OCI-LY1 (cell line): Measurements from ENCODE around the gene WWOX.

Experiments used
- H2AFZ ChIP-seq: fragments of 200-600 bp; sonication (generic), shearing (Covaris generic); 2 replicates; pipeline ENCODE4 v1.6.0; 2014; ENCODE audit warnings: antibody characterized with exemption, mild to moderate bottlenecking, low read length
- H3F3A ChIP-seq: fragments of 200-600 bp; sonication (generic), shearing (Covaris generic); 2 replicates; pipeline ENCODE4 v1.6.0; 2014; ENCODE audit warnings: mild to moderate bottlenecking, antibody characterized with exemption, low read length, moderate library complexity; ENCODE audit not compliant: insufficient read depth
- H3K27ac ChIP-seq: fragments of 200-600 bp; sonication (generic); 2 replicates; pipeline ENCODE4 v1.5.1; 2014; ENCODE audit warnings: low read length, mixed run types, mild to moderate bottlenecking, low read depth; ENCODE audit not compliant: poor library complexity, severe bottlenecking
- H3K27me3 ChIP-seq: fragments of 200-600 bp; sonication (generic); 2 replicates; pipeline ENCODE4 v1.6.0; 2014; ENCODE audit warnings: antibody characterized with exemption, mild to moderate bottlenecking, low read length, moderate library complexity; ENCODE audit not compliant: insufficient read depth
- H3K36me3 ChIP-seq: fragments of 200-600 bp; sonication (generic); 2 replicates; pipeline ENCODE4 v1.6.1; 2014; ENCODE audit warnings: mild to moderate bottlenecking, antibody characterized with exemption, low read length, moderate library complexity, mixed read lengths; ENCODE audit not compliant: insufficient read depth
- H3K4me1 ChIP-seq: fragments of 200-600 bp; sonication (generic); 2 replicates; pipeline ENCODE4 v1.5.1; 2014; ENCODE audit warnings: mild to moderate bottlenecking, low read length, moderate library complexity; ENCODE audit not compliant: insufficient read depth, severe bottlenecking
- H3K4me2 ChIP-seq: fragments of 200-600 bp; sonication (generic), shearing (Covaris generic); 2 replicates; pipeline ENCODE4 v1.6.1; 2014; ENCODE audit warnings: low read length
- H3K4me3 ChIP-seq: fragments of 200-600 bp; sonication (generic); 2 replicates; pipeline ENCODE4 v1.5.1; 2014; ENCODE audit warnings: low read length, low read depth, mild to moderate bottlenecking, mixed read lengths; ENCODE audit not compliant: poor library complexity, severe bottlenecking
- H3K79me2 ChIP-seq: fragments of 200-600 bp; shearing (Covaris generic); 2 replicates; pipeline ENCODE4 v1.6.1; 2016; ENCODE audit warnings: mixed run types, low read length, mixed read lengths; ENCODE audit not compliant: insufficient read depth
- H3K9ac ChIP-seq: fragments of 200-600 bp; sonication (generic), shearing (Covaris generic); 2 replicates; pipeline ENCODE4 v1.6.1; 2014; ENCODE audit warnings: mild to moderate bottlenecking, low read length, mixed read lengths
- H3K9me2 ChIP-seq: fragments of 200-600 bp; sonication (generic), shearing (Covaris generic); 2 replicates; pipeline ENCODE4 v1.6.1; 2014; ENCODE audit warnings: low read depth, mild to moderate bottlenecking, low read length, mixed read lengths
- H3K9me3 ChIP-seq: fragments of 200-600 bp; shearing (Covaris generic); 2 replicates; pipeline ENCODE4 v1.6.1; 2014; ENCODE audit warnings: low read length, mixed read lengths
- H4K20me1 ChIP-seq: fragments of 200-600 bp; sonication (generic), shearing (Covaris generic); 2 replicates; pipeline ENCODE4 v1.6.0; 2016; ENCODE audit warnings: mild to moderate bottlenecking, low read length; ENCODE audit not compliant: insufficient read depth
- CTCF ChIP-seq: fragments of 200-600 bp; sonication (generic), shearing (Covaris generic); IDR thresholded peaks from 2 replicates; pipeline ENCODE4 v1.5.1; 2017; ENCODE audit warnings: mild to moderate bottlenecking, antibody characterized with exemption, low read length, moderate library complexity, mixed read lengths
- EZH2 ChIP-seq: fragments of 200-600 bp; sonication (generic), shearing (Covaris generic); IDR thresholded peaks from 2 replicates; pipeline ENCODE4 v1.8.0; 2017; ENCODE audit warnings: borderline replicate concordance, mixed run types, mild to moderate bottlenecking, antibody characterized with exemption, low read length, moderate library complexity, mixed read lengths

Gene WWOX

GRCh38 chr16:78641433-78641832, 542.0 kb downstream of the WWOX start:
- H3K27me3 ChIP-seq = no peaks in the 10 kb centered on the region
- H3K9me2 ChIP-seq = no peaks in the 10 kb centered on the region
- H3K4me3 ChIP-seq = no peak overlapping the region
- H4K20me1 ChIP-seq = no peaks in the 10 kb centered on the region
- H3K9me3 ChIP-seq = no peaks in the 10 kb centered on the region
- no peaks in the 10 kb centered on the region for H3K4me1 ChIP-seq
- no peaks in the 10 kb centered on the region for H3F3A ChIP-seq
- H3K27ac ChIP-seq = no peak overlapping the region
- H3K9ac ChIP-seq = no peak overlapping the region
- no peak overlapping the region for H3K4me2 ChIP-seq
- TF ChIP-seq EZH2 = no peak
- no peak for TF ChIP-seq CTCF
- H2AFZ ChIP-seq = no peak overlapping the region
- H3K79me2 ChIP-seq = no peaks in the 10 kb centered on the region
- H3K36me3 ChIP-seq = no peaks in the 10 kb centered on the region

GRCh38 chr16:78642621-78643285, 543.3 kb downstream of the WWOX start:
- Histone ChIP-seq H3K4me2 (no peak overlapping the region), H3F3A (no peaks in the 10 kb centered on the region), H3K9me3 (no peaks in the 10 kb centered on the region), H3K9ac (no peak overlapping the region), H3K27me3 (no peaks in the 10 kb centered on the region), H3K27ac (no peak overlapping the region), H3K79me2 (no peaks in the 10 kb centered on the region), H3K4me3 (no peak overlapping the region), H4K20me1 (no peaks in the 10 kb centered on the region), H2AFZ (no peak overlapping the region), H3K9me2 (no peaks in the 10 kb centered on the region), H3K4me1 (no peaks in the 10 kb centered on the region), H3K36me3 (no peaks in the 10 kb centered on the region)
- TF ChIP-seq EZH2 = no peak
- no peak for TF ChIP-seq CTCF

- H3K27me3 ChIP-seq = no peaks in the 10 kb centered on the region
- no peaks in the 10 kb centered on the region for H3K79me2 ChIP-seq
- H2AFZ ChIP-seq = no peak overlapping the region
- H3K4me1 ChIP-seq = no peaks in the 10 kb centered on the region
- H3F3A ChIP-seq = no peaks in the 10 kb centered on the region
- no peaks in the 10 kb centered on the region for H3K9me2 ChIP-seq
- no peaks in the 10 kb centered on the region for H3K9me3 ChIP-seq
- H3K36me3 ChIP-seq = no peaks in the 10 kb centered on the region
- no peaks in the 10 kb centered on the region for H4K20me1 ChIP-seq
- no peak overlapping the region for H3K9ac ChIP-seq
- H3K27ac ChIP-seq = no peak overlapping the region
- no peak for TF ChIP-seq CTCF
- no peak for TF ChIP-seq EZH2
- H3K4me2 ChIP-seq = no peak overlapping the region
- no peak overlapping the region for H3K4me3 ChIP-seq
Measured at GRCh38 chr16:78645657-78646056, 546.2 kb downstream of the WWOX start.
